ENCODE measurements around the gene TUBGCP6.
A peak's percentile ranks its signal among the peaks of the same experiment; 100 is the strongest.

Gene TUBGCP6

DNA sequence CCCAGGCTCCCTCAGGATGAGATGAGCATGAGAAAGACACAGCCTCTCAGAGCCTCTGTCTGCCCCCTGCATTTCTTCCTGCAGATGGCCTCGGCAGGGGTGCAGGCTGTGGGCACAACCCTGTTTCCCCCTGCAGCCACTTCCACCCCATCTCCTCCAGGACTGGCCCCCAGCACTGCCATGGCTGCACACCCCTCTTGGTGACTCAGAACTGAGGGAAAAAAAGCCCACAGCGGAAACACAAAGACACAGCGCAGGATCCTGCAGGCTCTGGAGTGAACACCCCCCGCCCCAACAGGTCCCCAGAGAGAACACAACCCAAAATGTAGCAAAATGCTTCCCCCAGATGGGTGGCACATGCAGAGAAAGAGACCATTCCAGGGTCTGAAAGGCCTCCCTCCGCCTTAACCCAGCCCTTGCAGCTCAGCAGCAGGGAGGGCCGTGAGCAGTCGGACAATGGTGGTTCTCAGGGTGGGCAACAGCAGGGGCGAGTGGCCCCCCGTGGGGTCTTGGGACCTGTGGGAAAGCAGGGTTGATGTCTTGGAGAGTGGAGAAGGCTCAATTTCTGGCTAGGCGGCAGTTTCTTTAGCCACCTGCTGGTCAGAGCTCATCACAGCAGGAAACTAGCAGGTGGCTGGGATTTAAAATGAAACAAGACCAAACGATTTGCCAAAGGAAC is 8.0 kb downstream of the TUBGCP6 start:
- Histone ChIP-seq H3K9ac (ENCODE audit: low read length) (no peak overlapping the region), H2AFZ (ENCODE audit: insufficient read depth, low read length, poor library complexity) (no peak overlapping the region), H3K9me3 (ENCODE audit: insufficient read depth, low read depth, low read length) (peaks cover 19% of the 10 kb centered on the region), H3K27me3 (ENCODE audit: insufficient read depth, low read length) (no peaks in the 10 kb centered on the region), H4K91ac (ENCODE audit: low read depth, low read length) (no peak overlapping the region), H3K79me2 (ENCODE audit: control insufficient read depth, insufficient read depth, low read length, poor library complexity) (no peaks in the 10 kb centered on the region), H3K23ac (ENCODE audit: low read length) (no peak overlapping the region), H2BK12ac (ENCODE audit: low read length) (no peak overlapping the region), H3K4ac (ENCODE audit: low read depth, low read length) (no peak overlapping the region), H3K4me3 (ENCODE audit: low read depth, low read length) (no peak overlapping the region), H3K36me3 (ENCODE audit: control insufficient read depth in 1 of 2, insufficient read depth in 2 of 2, low read length in 2 of 2) (peaks cover 22 to 25% of the 10 kb centered on the region in 2 experiments), H2BK120ac (ENCODE audit: insufficient read depth, low read length, poor library complexity) (no peak overlapping the region), H3K18ac (ENCODE audit: low read length) (no peak overlapping the region), H3K4me2 (ENCODE audit: low read length) (no peak overlapping the region), H4K8ac (ENCODE audit: low read depth, low read length) (no peak overlapping the region), H3K79me1 (ENCODE audit: low read length) (no peaks in the 10 kb centered on the region), H2BK5ac (ENCODE audit: low read depth, low read length, poor library complexity) (no peak overlapping the region), H4K12ac (ENCODE audit: low read depth, low read length) (no peak overlapping the region), H3K4me1 (ENCODE audit: control insufficient read depth in 1 of 2, insufficient read depth in 2 of 2, low read length in 2 of 2) (no peaks in the 10 kb centered on the region), H3K27ac (ENCODE audit: low read depth, low read length) (no peak overlapping the region), H2AK5ac (ENCODE audit: low read length) (no peak overlapping the region), H3K14ac (ENCODE audit: low read length) (no peak overlapping the region)
- WGBS (ENCODE audit: extremely low coverage, insufficient coverage, insufficient read length): no CpG with 5 or more reads among the region's 11 CpGs
- peak in 1 of 2 donors; percentile 31 for DNase-seq

DNA sequence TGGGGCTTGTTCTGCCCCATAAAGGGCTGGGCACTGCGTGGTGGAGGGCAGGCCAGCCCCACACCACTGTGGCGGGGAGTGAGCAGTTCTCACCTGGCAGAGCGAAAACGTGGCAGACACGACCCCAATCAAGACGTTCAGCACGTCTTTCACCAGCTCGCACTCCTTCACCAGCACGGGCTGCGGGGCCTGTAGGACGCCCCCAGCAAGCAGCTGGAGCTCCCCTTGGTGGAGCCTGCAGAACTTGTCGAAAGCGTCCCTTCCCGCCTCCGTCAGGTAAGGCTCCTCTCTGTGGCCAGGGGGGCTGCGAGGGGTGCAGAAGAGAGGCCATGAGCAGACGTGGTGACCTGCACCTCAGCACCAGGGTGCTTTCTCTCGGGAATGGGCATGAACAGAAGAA is 11.6 kb downstream of the TUBGCP6 start:
- Histone ChIP-seq H3K23ac (ENCODE audit: low read length) (no peak overlapping the region), H3K36me3 (ENCODE audit: control insufficient read depth in 1 of 2, insufficient read depth in 2 of 2, low read length in 2 of 2) (peaks cover 14 to 23% of the 10 kb centered on the region in 2 experiments), H2AFZ (ENCODE audit: insufficient read depth, low read length, poor library complexity) (no peak overlapping the region), H3K4ac (ENCODE audit: low read depth, low read length) (no peak overlapping the region), H3K27ac (ENCODE audit: low read depth, low read length) (no peak overlapping the region), H3K79me1 (ENCODE audit: low read length) (no peaks in the 10 kb centered on the region), H3K27me3 (ENCODE audit: insufficient read depth, low read length) (no peaks in the 10 kb centered on the region), H3K9me3 (ENCODE audit: insufficient read depth, low read depth, low read length) (peaks cover 19% of the 10 kb centered on the region), H3K4me2 (ENCODE audit: low read length) (no peak overlapping the region), H3K4me3 (ENCODE audit: low read depth, low read length) (no peak overlapping the region), H4K8ac (ENCODE audit: low read depth, low read length) (no peak overlapping the region), H2AK5ac (ENCODE audit: low read length) (no peak overlapping the region), H3K14ac (ENCODE audit: low read length) (no peak overlapping the region), H3K79me2 (ENCODE audit: control insufficient read depth, insufficient read depth, low read length, poor library complexity) (no peaks in the 10 kb centered on the region), H3K18ac (ENCODE audit: low read length) (no peak overlapping the region), H2BK120ac (ENCODE audit: insufficient read depth, low read length, poor library complexity) (no peak overlapping the region), H2BK12ac (ENCODE audit: low read length) (no peak overlapping the region), H4K12ac (ENCODE audit: low read depth, low read length) (no peak overlapping the region), H3K9ac (ENCODE audit: low read length) (no peak overlapping the region), H4K91ac (ENCODE audit: low read depth, low read length) (no peak overlapping the region), H3K4me1 (ENCODE audit: control insufficient read depth in 1 of 2, insufficient read depth in 2 of 2, low read length in 2 of 2) (no peaks in the 10 kb centered on the region), H2BK5ac (ENCODE audit: low read depth, low read length, poor library complexity) (no peak overlapping the region)
- DNase-seq: no peak
- WGBS (ENCODE audit: extremely low coverage, insufficient coverage, insufficient read length): no CpG with 5 or more reads among the region's 18 CpGs

DNA sequence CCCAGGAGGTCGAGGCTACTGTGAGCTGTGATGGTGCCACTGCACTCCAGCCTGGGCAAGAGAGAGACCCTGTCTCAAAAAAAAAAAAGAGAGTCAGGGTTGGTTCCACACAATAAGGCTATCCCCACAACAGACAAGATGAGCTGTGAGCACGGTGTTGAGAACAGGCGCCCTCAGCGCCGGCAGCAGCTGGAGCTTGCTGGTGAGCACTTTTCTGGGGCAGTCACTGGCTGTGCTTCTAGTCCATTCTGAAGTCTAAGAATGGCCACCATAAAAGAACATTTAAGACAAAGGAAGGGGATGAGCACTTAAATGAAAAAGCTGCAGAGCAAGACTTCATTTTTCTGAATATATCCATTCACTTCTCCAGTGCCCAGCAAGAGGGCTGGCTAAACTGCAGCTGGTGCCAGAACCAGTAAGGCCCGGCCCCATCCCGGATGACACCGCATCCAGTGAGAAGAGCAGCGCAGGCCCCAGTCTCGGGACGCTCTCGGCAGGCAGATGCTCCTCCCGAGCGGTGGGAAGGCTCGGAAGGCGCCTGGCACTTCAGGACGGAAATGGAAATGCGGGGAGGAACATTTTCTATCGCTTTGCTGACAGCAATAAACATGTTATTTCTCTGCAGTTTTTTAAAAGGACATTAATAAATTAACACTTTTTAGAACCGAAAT is 12.2 kb downstream of the TUBGCP6 start:
- Histone ChIP-seq H2BK12ac (ENCODE audit: low read length) (no peak overlapping the region), H3K9me3 (ENCODE audit: insufficient read depth, low read depth, low read length) (peaks cover 19% of the 10 kb centered on the region), H2AFZ (ENCODE audit: insufficient read depth, low read length, poor library complexity) (no peak overlapping the region), H3K79me1 (ENCODE audit: low read length) (no peaks in the 10 kb centered on the region), H3K14ac (ENCODE audit: low read length) (no peak overlapping the region), H3K4me2 (ENCODE audit: low read length) (no peak overlapping the region), H4K8ac (ENCODE audit: low read depth, low read length) (no peak overlapping the region), H4K91ac (ENCODE audit: low read depth, low read length) (no peak overlapping the region), H3K23ac (ENCODE audit: low read length) (no peak overlapping the region), H3K27me3 (ENCODE audit: insufficient read depth, low read length) (no peaks in the 10 kb centered on the region), H2BK120ac (ENCODE audit: insufficient read depth, low read length, poor library complexity) (no peak overlapping the region), H3K27ac (ENCODE audit: low read depth, low read length) (no peak overlapping the region), H3K36me3 (ENCODE audit: control insufficient read depth in 1 of 2, insufficient read depth in 2 of 2, low read length in 2 of 2) (peaks cover 16 to 27% of the 10 kb centered on the region in 2 experiments), H3K4me1 (ENCODE audit: control insufficient read depth in 1 of 2, insufficient read depth in 2 of 2, low read length in 2 of 2) (no peaks in the 10 kb centered on the region), H4K12ac (ENCODE audit: low read depth, low read length) (no peak overlapping the region), H3K9ac (ENCODE audit: low read length) (no peak overlapping the region), H2BK5ac (ENCODE audit: low read depth, low read length, poor library complexity) (no peak overlapping the region), H2AK5ac (ENCODE audit: low read length) (no peak overlapping the region), H3K4me3 (ENCODE audit: low read depth, low read length) (no peak overlapping the region), H3K4ac (ENCODE audit: low read depth, low read length) (no peak overlapping the region), H3K79me2 (ENCODE audit: control insufficient read depth, insufficient read depth, low read length, poor library complexity) (no peaks in the 10 kb centered on the region), H3K18ac (ENCODE audit: low read length) (no peak overlapping the region)
- whole genome bisulfite sequencing (ENCODE audit: extremely low coverage, insufficient coverage, insufficient read length): no CpG with 5 or more reads among the region's 20 CpGs
- DNase-seq: no peak

DNA sequence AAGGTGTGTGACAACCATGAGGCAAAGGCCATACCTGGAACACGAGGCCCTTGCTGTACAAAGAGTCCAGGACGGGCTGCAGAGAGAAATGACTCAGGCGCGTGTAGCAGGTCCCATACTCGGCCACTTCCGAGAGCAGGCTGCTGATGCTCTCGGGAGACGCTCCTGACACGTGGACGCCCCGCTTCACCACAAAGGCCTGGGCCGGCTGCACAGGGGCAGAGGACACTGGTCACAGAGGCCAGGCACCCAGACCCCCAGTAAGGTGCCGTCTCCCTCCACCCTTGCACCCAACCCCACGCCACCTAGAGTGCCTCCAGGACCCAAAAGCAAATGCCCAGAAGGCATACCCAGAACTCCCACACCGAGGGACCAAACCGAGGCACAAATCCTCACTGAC is 15.5 kb downstream of the TUBGCP6 start:
- no CpG with 5 or more reads among the region's 16 CpGs for WGBS (ENCODE audit: extremely low coverage, insufficient coverage, insufficient read length)
- no peaks in the 10 kb centered on the region for H3K79me2 ChIP-seq (ENCODE audit: control insufficient read depth, insufficient read depth, low read length, poor library complexity)

More for the DNA sequence above, 15.5 kb downstream of the TUBGCP6 start:
- Histone ChIP-seq H4K8ac (ENCODE audit: low read depth, low read length) (no peak overlapping the region), H3K23ac (ENCODE audit: low read length) (no peak overlapping the region), H3K18ac (ENCODE audit: low read length) (no peak overlapping the region), H3K36me3 (ENCODE audit: control insufficient read depth in 1 of 2, insufficient read depth in 2 of 2, low read length in 2 of 2) (peaks cover 26 to 36% of the 10 kb centered on the region in 2 experiments), H2AK5ac (ENCODE audit: low read length) (no peak overlapping the region), H2AFZ (ENCODE audit: insufficient read depth, low read length, poor library complexity) (no peak overlapping the region), H2BK12ac (ENCODE audit: low read length) (no peak overlapping the region), H3K9ac (ENCODE audit: low read length) (peak overlapping the region; percentile 68), H4K91ac (ENCODE audit: low read depth, low read length) (no peak overlapping the region), H3K27ac (ENCODE audit: low read depth, low read length) (no peak overlapping the region), H3K27me3 (ENCODE audit: insufficient read depth, low read length) (no peaks in the 10 kb centered on the region), H3K79me1 (ENCODE audit: low read length) (no peaks in the 10 kb centered on the region), H3K4me2 (ENCODE audit: low read length) (no peak overlapping the region), H2BK120ac (ENCODE audit: insufficient read depth, low read length, poor library complexity) (no peak overlapping the region), H2BK5ac (ENCODE audit: low read depth, low read length, poor library complexity) (no peak overlapping the region), H3K4me1 (ENCODE audit: control insufficient read depth in 1 of 2, insufficient read depth in 2 of 2, low read length in 2 of 2) (no peaks in the 10 kb centered on the region), H3K4ac (ENCODE audit: low read depth, low read length) (no peak overlapping the region), H4K12ac (ENCODE audit: low read depth, low read length) (no peak overlapping the region), H3K9me3 (ENCODE audit: insufficient read depth, low read depth, low read length) (peaks cover 8% of the 10 kb centered on the region), H3K14ac (ENCODE audit: low read length) (no peak overlapping the region), H3K4me3 (ENCODE audit: low read depth, low read length) (no peak overlapping the region)
- DNase-seq: no peak
